Pons (tissue), 1 donor: Measurements from ENCODE around the gene FBXL16.
"Not testable (repeated sequence)": the region's sequence is repeated elsewhere in the genome, so short reads cannot be mapped to it uniquely, and the experiment has no call there.

Source experiments
- DNase-seq: peaks from one replicate; pipeline ENCODE4 v3.0.0-alpha.2; 2016; ENCODE audit warnings: low spot score

Gene FBXL16

GRCh38 chr16:722835-723633 lies 17.4 kb upstream of the FBXL16 start:
- DNase-seq, result no peak

DNA sequence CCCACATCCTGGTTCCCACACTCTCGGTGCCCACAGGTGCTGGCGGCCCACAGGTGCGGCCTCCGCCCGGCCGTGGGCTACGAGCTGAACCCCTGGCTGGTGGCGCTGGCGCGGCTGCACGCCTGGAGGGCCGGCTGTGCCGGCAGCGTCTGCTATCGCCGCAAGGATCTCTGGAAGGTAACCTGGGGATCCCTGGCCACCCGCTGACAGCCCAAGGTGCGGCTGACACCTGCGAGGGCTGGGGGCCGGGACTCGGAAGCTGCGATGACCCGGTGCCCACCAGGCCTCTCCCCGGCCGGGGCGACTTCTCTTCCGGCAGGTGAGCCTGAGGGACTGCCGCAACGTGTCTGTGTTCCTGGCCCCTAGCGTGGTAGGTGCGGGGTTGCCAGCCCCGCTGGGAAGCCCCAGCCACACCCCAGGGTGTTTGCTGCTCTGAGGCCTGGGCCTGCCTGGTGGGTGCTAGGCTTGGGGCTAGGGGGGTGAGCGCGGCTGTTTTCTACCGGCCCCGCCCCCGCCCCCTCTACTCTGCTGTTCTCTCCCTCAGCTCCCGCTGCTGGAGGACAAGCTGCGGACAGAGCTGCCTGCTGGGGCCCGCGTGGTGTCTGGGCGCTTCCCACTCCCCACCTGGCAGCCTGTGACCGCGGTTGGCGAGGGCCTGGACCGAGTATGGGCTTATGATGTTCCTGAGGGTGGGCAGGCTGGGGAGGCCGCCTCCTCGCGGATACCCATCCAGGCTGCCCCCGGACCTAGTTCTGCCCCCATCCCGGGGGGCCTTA lies 16.4 kb upstream of the FBXL16 start:
- DNase-seq, result no peak

DNA sequence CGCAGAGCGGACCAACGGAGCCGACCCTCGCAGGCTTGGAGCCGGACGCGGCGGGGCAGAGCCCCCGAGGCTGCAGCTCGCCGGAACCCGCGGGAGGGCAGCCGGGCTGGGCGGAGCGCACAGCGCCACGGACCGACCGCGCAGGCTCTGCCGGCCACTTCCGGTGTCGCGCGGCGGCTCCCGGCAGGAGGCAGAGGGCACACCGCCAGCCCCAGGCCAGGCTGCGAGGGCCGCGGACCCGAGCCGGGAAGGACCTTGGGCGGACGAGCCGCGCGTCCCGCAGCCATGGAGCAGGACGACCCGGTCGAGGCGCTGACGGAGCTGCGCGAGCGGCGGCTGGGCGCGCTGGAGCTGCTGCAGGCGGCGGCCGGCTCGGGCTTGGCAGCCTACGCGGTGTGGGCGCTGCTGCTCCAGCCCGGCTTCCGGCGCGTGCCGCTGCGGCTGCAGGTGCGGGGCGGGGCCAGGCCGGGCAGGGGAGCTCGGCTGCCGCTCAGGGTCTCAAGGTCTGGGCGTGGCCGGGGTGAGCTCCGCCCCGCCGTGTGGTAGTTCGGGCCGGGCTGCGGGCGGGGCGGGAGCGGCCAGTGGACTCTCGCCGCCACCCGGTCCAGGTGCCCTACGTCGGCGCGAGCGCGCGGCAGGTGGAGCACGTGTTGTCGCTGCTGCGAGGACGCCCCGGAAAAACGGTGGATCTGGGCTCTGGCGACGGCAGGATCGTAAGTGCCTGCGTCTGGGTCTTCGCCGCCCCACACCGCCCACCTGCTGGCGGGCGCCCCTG lies 15.6 kb upstream of the FBXL16 start, which contains the start of gene ANTKMT:
ANTKMT (plus strand) TSS at position 157 of the 775 bp plus-strand sequence; CDS start at position 286, 129 bp downstream.
- peak; percentile 59 for DNase-seq

GRCh38 chr16:720447-720989 lies 14.9 kb upstream of the FBXL16 start:
- DNase-seq, result peak; percentile 79

DNA sequence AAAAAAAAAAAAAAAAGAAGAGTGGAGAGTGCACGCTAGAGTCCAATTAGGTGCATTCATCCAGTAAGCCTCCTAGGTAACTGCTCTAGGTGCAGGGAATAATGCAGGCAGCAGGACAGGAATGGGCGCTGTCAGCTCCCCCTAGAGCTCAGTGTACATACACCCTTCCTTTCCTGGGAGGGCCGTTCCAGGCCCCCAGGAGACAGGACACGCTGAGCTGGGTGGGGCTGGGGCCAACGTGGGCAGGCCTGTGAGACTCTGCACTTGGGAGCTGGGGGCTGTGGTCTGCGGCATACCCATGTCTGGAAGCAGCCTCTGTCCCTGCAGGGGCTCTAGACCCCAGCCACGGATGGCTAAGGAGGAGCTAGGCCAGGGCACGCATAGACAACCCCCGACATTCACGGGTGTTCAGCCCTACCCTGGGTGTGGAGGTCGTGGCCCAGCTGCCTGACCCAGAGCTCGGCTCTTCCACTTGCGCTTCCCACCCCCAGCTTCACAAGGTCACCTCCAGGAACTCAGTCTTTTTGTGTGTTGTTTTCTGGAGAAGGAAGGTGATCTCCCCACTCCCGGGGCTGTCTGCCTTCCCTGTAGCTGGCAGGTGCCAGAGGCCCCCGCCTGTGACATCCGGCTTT lies 14.3 kb upstream of the FBXL16 start:
- no peak for DNase-seq

- DNase-seq, result no peak
These were observed 13.3 kb upstream of the FBXL16 start for GRCh38 chr16:718922-719321.

GRCh38 chr16:718389-718788 lies 12.8 kb upstream of the FBXL16 start:
- DNase-seq, result no peak

DNA sequence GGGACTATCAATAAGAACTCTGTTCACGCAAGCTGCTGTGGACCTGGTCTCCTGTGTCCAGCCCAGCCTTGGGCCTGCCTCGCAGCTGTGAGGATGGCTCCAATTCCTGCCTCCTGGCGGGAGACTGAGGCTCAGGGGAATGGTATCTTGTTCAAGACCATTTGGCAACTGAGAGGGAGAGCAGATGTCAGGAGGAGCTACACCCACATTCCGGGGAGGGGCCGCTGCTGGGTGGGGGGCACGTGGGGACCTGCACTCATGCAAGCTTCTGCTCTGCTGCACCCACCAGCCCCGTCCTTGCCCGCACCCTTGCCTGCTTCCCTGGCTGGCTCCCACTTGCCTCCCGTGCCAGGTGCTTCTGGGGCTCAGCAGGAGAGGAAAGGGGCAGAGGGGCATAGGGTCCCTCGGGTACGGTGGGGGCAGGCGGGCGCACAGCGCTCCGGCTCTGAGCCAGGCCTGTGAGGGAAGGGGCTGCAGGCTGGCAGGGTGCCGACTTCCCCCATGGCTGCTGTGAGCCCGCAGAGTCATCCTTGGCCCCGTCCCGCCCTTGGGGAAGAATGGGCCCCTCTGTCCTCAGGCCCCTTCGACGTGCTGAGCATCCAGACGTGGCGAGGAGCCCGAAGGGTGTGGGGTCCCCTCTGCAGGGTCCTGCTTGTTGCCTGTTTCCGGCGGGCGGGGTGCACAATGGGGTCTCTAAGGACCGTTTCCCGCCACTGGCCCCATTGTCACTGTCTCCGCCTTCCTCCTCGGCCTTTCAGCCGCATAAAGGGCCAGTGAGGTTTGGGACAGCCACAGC lies 12.0 kb upstream of the FBXL16 start:
- no peak for DNase-seq

DNA sequence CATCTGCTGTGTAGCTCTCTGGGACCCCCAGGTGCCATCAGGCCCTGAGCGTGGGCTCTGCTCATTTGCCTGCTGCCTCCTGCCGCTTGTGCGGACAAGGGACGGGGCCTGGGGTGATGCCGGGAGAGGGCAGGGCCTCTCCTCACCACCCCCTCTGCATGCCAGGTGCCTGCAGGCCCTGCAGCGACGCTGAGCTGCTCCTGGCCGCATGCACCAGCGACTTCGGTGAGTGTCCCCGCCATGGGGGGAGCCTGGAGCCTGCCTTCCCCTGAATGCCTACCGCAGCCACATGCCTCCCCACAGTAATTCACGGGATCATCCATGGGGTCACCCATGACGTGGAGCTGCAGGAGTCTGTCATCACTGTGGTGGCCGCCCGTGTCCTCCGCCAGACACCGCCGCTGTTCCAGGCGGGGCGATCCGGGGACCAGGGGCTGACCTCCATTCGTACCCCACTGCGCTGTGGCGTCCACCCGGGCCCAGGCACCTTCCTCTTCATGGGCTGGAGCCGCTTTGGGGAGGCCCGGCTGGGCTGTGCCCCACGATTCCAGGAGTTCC lies 11.2 kb upstream of the FBXL16 start:
- no peak for DNase-seq

- DNase-seq, result peak; percentile 94
These were observed 10.6 kb upstream of the FBXL16 start for GRCh38 chr16:716200-716568.

GRCh38 chr16:715477-716199 lies 10.0 kb upstream of the FBXL16 start:
- DNase-seq, result no peak

DNA sequence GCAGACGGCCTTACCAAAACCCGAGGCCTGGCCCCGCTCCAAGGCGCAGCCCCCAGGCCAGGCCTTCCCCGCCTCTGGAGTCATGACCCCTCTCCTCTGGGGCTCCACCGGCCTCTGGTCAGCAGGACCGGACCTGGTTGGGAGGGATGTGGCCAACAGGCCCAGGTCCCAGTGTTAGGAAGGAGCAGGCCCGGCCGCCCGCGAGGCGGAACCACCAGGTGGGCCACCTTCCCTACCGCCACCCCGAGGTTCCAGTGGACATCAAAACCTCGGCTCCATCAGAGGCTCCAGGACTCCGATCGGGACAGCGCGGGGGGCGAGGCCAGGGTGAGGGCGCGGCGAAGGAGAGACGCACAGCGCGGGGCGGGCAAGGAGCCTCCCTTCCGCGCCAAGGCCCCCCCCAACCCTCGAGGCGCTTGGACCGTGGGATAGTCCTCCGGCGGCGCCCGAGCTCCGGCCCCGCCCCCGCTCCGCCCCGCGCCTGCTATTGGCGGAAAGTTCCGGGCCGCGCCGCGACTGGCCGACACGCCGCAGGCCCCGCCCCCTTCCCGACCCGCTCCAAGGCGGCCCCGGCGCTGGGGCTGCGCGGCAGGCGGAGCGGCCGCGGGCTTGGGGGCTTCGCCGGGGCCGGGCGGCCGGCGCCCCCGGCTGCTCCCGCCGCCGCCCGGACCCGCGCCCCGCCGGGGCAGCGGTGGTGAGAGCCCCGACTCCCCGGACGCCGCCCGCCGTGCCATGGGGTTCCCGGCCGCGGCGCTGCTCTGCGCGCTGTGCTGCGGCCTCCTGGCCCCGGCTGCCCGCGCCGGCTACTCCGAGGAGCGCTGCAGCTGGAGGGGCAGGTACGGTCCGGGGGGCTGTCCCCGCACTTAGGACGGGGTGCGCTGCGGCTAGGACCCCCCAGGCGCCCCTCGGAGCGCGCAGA lies 9.2 kb upstream of the FBXL16 start, which contains the start of gene METRN:
METRN (plus strand) TSS at position 561 of the 919 bp plus-strand sequence; CDS start at position 733, 172 bp downstream.
- peak; percentile 80 for DNase-seq

DNA sequence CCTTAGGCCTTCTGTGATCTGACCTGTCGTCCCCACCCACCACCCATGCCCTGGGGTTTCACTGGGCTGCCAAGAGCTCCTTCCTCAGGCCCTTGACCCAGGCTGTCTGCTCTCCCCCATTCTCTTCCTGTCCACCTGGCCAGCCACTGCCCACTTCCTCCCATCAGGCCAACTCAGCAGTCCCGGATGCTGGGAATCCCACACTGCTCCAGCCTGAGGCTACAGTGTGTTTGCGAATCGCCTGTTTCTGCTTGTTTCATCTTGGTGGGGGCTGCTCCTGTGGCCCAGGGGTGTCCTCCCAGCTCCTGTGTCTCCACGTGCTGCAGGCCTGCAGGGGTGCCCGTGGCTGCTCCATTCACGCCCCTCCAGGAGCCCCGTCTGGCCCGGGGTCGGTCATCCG lies 8.5 kb upstream of the FBXL16 start:
- no peak for DNase-seq

GRCh38 chr16:712740-713250 lies 7.2 kb upstream of the FBXL16 start:
- not testable (repeated sequence) for DNase-seq

- no peak for DNase-seq
These were observed 6.1 kb upstream of the FBXL16 start for GRCh38 chr16:711548-712320.

DNA sequence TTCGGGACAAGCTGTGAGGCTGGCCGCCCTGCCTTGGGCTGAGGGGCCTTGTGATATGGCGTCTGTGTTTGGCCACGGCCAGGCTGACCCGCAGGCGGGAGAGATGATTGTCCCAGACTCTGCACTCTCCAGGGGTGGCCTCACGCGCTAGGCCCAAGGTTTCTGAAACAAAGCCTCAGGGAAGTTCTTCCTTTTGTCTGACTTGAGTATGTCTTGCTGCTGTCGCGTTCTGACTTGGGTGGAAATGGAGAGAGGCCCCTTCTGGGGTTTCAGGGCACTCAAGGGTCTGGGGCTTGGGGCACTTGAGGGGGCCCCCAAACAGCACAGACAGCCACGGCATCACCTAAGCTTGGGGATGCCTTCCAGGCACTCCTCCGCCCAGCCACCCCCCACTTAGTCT lies 5.5 kb upstream of the FBXL16 start:
- no peak for DNase-seq

DNA sequence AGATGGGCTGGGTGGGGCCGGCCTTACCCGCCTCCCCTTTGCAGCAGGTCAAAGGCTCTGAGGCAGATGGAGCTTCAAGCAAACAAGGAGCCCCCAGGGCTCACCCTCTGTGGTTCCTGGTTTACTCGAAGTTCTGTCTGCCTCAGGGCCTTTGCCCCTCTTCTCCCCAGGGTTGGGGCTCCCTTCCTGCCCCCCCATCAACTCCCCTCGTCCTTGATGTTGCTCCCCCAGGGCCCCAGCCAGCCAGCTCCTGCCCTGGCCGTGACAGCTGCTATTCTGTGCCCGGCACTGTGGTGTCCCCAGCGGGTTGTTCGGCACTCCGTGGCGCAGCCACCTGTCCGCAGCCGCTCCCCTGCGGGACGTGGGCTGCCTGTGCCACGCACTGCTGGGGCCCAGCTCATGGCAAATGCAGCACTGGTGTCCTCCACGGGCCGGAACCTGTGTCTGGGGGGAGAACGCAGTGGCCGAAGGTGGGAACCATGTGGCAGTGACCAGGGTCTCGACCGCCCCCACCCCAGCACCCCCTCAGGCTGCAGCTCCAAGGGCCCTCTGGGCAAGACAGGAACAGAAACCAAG lies 5.0 kb upstream of the FBXL16 start:
- DNase-seq, result no peak
